HL-60 (cell line): ENCODE data around the gene HEBP2.

Experiments
- DNase-seq, 2 experiments: peaks; one replicate each; pipeline ENCODE4 v3.0.0-alpha.2; 2010 to 2020; ENCODE audit warnings: low read depth in 1 of 2, low spot score in 1 of 2
- H3K27ac ChIP-seq: fragments of 250-450 bp; sonication (Bioruptor Pico); replicated peaks from 2 replicates; pipeline ENCODE4 v1.5.1; 2020; ENCODE audit warnings: mild to moderate bottlenecking, moderate library complexity
- H3K27me3 ChIP-seq: fragments of 250-450 bp; sonication (Bioruptor Pico); 2 replicates; pipeline ENCODE4 v1.5.1; 2021; ENCODE audit warnings: mild to moderate bottlenecking, moderate library complexity; ENCODE audit not compliant: insufficient read depth, poor library complexity, severe bottlenecking
- H3K4me3 ChIP-seq: replicated peaks from 2 replicates; pipeline ENCODE4 v1.5.1; 2011; ENCODE audit warnings: mild to moderate bottlenecking, control low read depth, low read length; ENCODE audit not compliant: insufficient read depth
- GABPA ChIP-seq: IDR thresholded peaks from 2 replicates; pipeline ENCODE4 v1.6.1; 2012; ENCODE audit warnings: low read depth
- POLR2AphosphoS5 ChIP-seq: IDR thresholded peaks from 2 replicates; pipeline ENCODE4 v1.6.1; 2012; ENCODE audit warnings: low read depth
- SPI1 ChIP-seq: IDR thresholded peaks from 2 replicates; pipeline ENCODE4 v1.6.1; 2012; ENCODE audit warnings: low read depth, mild to moderate bottlenecking, borderline replicate concordance
- TF ChIP-seq, protein P1 (sequence below): IDR thresholded peaks from 2 replicates; pipeline ENCODE4 v1.6.1; 2012; ENCODE audit warnings: low read depth; ENCODE audit not compliant: insufficient replicate concordance
- TF ChIP-seq, protein P2 (sequence below): IDR thresholded peaks from one replicate; pipeline ENCODE4 v1.5.1; 2011; ENCODE audit warnings: low read length, control low read depth, inconsistent platforms; ENCODE audit not compliant: insufficient read depth

The HEBP2 gene

DNA sequence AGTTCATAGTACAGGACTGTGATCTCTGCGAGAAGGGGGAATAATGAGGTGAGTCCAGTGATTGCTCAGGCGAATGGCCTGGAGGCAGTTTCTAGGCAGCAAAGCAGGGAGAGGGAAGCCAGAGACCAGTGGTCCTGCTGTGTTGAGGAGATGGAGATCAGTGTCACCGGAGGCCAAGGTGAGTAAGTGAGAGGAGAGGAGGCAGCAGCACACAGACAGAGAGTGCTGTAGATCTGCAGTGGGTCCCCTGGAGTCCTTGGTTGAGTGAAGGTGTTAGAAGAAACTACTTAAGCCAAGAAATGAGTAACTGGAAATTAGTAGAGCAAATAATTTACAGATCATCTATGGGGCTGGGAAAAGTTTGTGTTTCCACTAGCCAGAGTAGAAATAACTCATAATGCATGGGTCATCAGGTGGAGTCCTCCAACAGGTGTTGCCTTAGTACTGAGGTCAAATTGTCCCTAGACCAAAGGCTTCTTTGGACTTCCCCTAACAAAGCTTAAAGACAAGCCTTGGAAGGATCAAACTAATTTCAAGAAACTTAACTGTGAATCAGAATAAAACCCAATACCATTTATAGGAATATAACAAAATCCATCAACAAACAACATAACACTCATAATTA lies 13.6 kb downstream of the HEBP2 start:
- no peak overlapping the region for H3K27ac ChIP-seq
- no peak for DNase-seq
- no peaks in the 10 kb centered on the region for H3K27me3 ChIP-seq
- TF ChIP-seq GABPA: no peak
- TF ChIP-seq SPI1: no peak
- TF ChIP-seq, protein P1, sequence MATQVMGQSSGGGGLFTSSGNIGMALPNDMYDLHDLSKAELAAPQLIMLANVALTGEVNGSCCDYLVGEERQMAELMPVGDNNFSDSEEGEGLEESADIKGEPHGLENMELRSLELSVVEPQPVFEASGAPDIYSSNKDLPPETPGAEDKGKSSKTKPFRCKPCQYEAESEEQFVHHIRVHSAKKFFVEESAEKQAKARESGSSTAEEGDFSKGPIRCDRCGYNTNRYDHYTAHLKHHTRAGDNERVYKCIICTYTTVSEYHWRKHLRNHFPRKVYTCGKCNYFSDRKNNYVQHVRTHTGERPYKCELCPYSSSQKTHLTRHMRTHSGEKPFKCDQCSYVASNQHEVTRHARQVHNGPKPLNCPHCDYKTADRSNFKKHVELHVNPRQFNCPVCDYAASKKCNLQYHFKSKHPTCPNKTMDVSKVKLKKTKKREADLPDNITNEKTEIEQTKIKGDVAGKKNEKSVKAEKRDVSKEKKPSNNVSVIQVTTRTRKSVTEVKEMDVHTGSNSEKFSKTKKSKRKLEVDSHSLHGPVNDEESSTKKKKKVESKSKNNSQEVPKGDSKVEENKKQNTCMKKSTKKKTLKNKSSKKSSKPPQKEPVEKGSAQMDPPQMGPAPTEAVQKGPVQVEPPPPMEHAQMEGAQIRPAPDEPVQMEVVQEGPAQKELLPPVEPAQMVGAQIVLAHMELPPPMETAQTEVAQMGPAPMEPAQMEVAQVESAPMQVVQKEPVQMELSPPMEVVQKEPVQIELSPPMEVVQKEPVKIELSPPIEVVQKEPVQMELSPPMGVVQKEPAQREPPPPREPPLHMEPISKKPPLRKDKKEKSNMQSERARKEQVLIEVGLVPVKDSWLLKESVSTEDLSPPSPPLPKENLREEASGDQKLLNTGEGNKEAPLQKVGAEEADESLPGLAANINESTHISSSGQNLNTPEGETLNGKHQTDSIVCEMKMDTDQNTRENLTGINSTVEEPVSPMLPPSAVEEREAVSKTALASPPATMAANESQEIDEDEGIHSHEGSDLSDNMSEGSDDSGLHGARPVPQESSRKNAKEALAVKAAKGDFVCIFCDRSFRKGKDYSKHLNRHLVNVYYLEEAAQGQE: no peak
- TF ChIP-seq POLR2AphosphoS5: no peak
- TF ChIP-seq, protein P2, sequence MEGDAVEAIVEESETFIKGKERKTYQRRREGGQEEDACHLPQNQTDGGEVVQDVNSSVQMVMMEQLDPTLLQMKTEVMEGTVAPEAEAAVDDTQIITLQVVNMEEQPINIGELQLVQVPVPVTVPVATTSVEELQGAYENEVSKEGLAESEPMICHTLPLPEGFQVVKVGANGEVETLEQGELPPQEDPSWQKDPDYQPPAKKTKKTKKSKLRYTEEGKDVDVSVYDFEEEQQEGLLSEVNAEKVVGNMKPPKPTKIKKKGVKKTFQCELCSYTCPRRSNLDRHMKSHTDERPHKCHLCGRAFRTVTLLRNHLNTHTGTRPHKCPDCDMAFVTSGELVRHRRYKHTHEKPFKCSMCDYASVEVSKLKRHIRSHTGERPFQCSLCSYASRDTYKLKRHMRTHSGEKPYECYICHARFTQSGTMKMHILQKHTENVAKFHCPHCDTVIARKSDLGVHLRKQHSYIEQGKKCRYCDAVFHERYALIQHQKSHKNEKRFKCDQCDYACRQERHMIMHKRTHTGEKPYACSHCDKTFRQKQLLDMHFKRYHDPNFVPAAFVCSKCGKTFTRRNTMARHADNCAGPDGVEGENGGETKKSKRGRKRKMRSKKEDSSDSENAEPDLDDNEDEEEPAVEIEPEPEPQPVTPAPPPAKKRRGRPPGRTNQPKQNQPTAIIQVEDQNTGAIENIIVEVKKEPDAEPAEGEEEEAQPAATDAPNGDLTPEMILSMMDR: no peak
- H3K4me3 ChIP-seq: no peak overlapping the region

GRCh38 chr6:138418118-138418742 lies 14.2 kb downstream of the HEBP2 start:
- Histone ChIP-seq H3K27me3 (no peaks in the 10 kb centered on the region), H3K4me3 (no peak overlapping the region), H3K27ac (no peak overlapping the region)
- TF ChIP-seq POLR2AphosphoS5: no peak
- no peak for DNase-seq

- no peaks in the 10 kb centered on the region for H3K27me3 ChIP-seq
- no peak overlapping the region for H3K27ac ChIP-seq
- no peak for DNase-seq
- no peak for TF ChIP-seq SPI1
- TF ChIP-seq, protein P2: no peak
- no peak for TF ChIP-seq POLR2AphosphoS5
- H3K4me3 ChIP-seq: no peak overlapping the region
Observed at GRCh38 chr6:138419766-138420165, 15.7 kb downstream of the HEBP2 start.

- Histone ChIP-seq H3K4me3 (no peak overlapping the region), H3K27ac (no peak overlapping the region), H3K27me3 (no peaks in the 10 kb centered on the region)
- TF ChIP-seq POLR2AphosphoS5 (no peak), GABPA (no peak), SPI1 (no peak)
- TF ChIP-seq, protein P1: no peak
- TF ChIP-seq, protein P2: no peak
- DNase-seq: no peak
Observed at GRCh38 chr6:138420356-138420755, 16.3 kb downstream of the HEBP2 start.
